ENCODE results near the gene EHMT1.

The EHMT1 gene

GRCh38 chr9:137742698-137743097 lies 123.9 kb downstream of the EHMT1 start:
- DNase-seq, result no peak

GRCh38 chr9:137743695-137744094 lies 124.9 kb downstream of the EHMT1 start:
- no peak for DNase-seq

GRCh38 chr9:137744632-137745183 lies 125.9 kb downstream of the EHMT1 start:
- DNase-seq, result no peak

GRCh38 chr9:137745541-137745991 lies 126.8 kb downstream of the EHMT1 start:
- DNase-seq, result no peak

- DNase-seq, result no peak
These were observed 129.5 kb downstream of the EHMT1 start for GRCh38 chr9:137748311-137748710.

- DNase-seq, result no peak
These were observed 129.9 kb downstream of the EHMT1 start for GRCh38 chr9:137748741-137749140.

GRCh38 chr9:137749511-137749910 lies 130.7 kb downstream of the EHMT1 start:
- no peak for DNase-seq

GRCh38 chr9:137750007-137750406 lies 131.2 kb downstream of the EHMT1 start:
- no peak for DNase-seq

GRCh38 chr9:137750566-137750965 lies 131.8 kb downstream of the EHMT1 start:
- no peak for DNase-seq

GRCh38 chr9:137751616-137752015 lies 132.8 kb downstream of the EHMT1 start:
- no peak for DNase-seq

GRCh38 chr9:137752426-137752825 lies 133.6 kb downstream of the EHMT1 start:
- no peak for DNase-seq

GRCh38 chr9:137753192-137753765 lies 134.5 kb downstream of the EHMT1 start:
- DNase-seq, result no peak

- no peak for DNase-seq
These were observed 136.6 kb downstream of the EHMT1 start for GRCh38 chr9:137755261-137755927.

- no peak for DNase-seq
These were observed 137.4 kb downstream of the EHMT1 start for GRCh38 chr9:137756045-137756744.

GRCh38 chr9:137757139-137757538 lies 138.3 kb downstream of the EHMT1 start:
- no peak for DNase-seq

- DNase-seq, result peak; percentile 85
These were observed 138.8 kb downstream of the EHMT1 start for GRCh38 chr9:137757613-137758029.

- DNase-seq, result no peak
These were observed 139.3 kb downstream of the EHMT1 start for GRCh38 chr9:137758067-137758466.

GRCh38 chr9:137759117-137759516 lies 140.3 kb downstream of the EHMT1 start:
- no peak for DNase-seq

- no peak for DNase-seq
These were observed 141.0 kb downstream of the EHMT1 start for GRCh38 chr9:137759649-137760321.

GRCh38 chr9:137760426-137760825 lies 141.6 kb downstream of the EHMT1 start:
- DNase-seq, result peak; percentile 13

GRCh38 chr9:137761032-137761431 lies 142.2 kb downstream of the EHMT1 start:
- no peak for DNase-seq

GRCh38 chr9:137761793-137762192 lies 143.0 kb downstream of the EHMT1 start:
- DNase-seq, result no peak
